CD4-positive, alpha-beta T cell treated with Interleukin-6 at 100 ng/mL for 8 hours (primary cell): ENCODE results near the gene NRCAM.
A peak's percentile ranks its signal among the peaks of the same experiment; 100 is the strongest.
"Not testable (repeated sequence)": the region's sequence is repeated elsewhere in the genome, so short reads cannot be mapped to it uniquely, and the experiment has no call there.

Source experiments
- DNase-seq: peaks from one replicate; pipeline ENCODE4 v3.0.0-alpha.2; 2020; ENCODE audit warnings: mixed read lengths, low spot score

NRCAM gene

DNA sequence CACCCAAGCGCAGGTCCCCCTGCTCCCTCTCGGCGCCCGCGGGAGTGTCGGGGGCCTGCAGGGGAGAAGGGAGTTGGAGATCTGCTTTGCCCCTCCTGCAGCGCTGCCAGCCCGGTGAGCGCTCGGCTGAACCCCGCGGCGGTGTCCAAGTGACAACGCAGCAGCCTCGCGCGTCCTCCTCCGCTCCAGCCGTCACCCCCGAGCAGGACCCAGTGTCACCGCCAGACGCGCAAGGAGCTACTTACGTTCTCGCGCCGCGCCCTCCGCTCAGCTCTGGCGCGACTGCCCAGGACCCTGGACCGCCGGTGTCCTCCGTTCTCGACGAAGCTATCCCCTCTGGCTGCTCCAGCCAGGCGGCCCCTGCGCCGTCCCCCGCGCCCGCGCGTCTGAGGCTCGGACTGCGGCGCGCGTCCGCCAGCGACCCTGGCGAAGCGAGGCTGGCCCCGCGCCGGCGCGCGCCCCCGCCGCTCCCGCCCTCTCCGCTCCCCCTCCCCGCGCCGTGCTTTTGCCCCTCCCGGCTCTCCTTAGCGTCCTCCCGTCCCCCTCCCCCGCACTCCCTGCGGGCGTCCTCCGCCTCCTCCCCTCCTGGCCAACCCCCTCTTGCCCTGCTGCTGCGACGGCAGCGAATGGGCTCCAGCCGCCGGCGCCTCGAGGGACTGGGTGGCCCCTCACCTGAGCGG, at the start of gene NRCAM:
Gene NRCAM, minus strand, starts transcription at position 439 of the 680 bp plus-strand sequence. CDS start 216,372 bp downstream, outside the sequence.
- DNase-seq: no peak

DNA sequence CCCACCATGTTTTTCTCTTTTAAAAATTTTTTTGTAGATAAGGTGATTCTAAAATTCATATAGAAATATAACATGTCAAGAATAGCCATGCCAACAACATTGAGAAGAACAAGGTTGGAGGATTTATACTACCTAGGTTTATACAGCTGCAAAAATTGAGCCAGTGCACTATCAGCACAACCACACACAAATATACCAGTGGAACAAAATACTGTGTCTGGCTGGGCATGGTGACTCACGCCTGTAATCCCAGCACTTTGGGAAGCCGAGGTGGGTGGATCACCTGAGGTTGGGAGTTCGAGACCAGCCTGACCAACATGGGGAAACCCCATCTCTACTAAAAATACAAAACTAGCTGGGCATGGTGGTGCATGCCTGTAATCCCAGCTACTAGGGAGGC, 48.3 kb upstream of the NRCAM start:
- DNase-seq: not testable (repeated sequence)

DNA sequence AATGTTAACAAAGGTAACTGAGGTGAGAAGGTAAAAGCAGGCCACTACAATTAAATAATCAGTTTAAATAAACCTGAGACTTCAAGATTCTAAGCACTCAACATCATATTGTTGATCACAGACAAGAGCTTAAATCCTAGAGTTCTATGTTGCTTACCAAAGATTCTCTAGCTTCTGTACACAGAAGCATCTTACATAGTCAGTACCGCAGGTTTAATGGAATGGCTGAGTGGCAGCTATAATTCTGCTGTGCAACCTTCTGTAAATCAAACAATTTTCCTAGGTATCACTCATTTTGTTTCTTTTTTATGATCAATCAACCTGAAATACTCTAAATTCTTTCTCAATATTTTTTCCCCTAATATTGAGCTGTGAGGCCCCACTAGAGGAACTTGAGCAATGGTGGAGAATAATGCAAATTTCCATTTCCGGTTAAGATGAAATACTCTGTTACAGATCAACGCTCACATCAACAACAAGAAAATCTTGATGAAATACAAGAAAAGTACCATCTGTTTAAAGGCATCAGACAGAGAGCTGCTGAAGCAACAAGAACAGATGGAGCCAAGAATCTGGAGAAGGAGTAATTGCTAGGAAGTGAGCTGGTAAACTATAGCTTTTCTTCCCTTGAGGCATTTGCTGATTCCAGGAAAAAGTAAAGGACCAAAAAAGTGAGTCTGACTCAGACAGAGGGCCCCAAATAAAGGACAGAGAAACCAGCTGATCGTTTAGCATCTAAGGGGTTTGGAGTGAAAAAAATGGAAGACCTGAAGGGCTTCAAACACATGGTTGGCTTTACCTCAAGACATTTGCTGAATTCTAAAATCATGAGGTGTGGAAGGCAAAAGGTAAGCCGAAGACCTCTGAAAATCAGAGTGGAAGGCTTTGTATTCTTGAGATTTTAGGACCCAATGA, 47.1 kb upstream of the NRCAM start:
- DNase-seq: no peak

DNA sequence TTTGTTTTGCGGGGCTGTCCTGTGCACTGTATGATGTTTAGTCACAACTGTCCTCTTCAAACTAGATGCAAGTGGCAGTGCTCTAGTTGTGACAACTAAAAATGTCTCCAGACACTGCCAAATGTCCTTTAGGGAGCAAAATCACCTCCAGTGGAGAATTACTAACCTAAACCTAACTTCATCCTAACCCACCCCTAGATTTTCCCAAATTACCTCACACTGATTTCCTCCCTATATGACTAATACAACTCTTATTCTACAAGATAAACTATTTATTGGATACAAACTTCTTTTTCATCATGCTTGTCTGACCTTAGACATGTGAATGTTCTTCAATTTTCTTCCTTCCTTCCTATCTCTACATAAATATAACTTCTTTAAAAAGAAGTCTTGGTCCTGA, 43.3 kb upstream of the NRCAM start:
- no peak for DNase-seq

DNA sequence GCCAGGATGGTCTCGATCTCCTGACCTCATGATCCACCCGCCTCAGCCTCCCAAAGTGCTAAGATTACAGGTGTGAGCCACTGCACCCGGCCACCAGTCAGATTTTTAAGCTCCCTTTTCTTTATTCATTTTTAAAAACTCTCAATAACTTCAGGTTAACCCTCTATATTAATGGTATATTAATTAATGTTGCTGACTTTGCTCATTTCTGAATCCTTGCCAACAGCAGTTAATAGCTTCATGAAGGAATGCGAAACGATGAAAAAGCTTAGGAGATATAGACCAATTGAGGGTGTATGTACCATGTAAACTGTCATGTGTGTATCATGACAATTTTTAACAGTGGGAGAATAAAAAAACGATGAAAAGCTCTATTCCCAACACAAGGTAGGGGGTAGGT, 42.2 kb upstream of the NRCAM start:
- no peak for DNase-seq

DNA sequence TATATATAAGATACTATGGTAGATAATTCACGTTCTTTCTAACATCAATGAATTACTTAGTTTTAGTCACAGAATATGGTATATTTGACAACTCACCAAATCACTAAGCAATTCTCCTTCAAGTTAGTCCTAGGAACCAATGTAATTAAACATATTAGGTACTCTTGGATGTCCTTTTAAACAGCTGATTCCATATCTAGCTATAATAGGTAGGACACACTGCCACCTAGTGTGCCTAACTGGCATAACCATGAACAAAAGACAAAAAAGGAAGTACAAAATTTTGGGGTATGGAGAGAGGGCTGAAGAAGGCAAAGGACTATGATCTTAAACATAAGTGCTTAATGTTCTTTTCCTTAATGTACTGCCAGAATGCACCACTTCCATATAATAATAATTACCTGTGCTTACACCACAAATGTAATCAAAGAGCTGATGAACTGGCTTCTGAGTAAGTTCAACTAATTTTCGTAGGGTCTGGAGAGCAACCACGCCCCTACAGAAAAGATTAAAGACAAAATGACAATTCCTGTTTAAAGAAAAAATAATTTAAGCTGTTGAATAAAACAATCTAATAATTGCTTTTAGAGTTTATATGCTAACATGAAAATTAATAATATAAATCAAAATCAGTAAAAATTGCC, 41.0 kb upstream of the NRCAM start:
- peak; percentile 38 for DNase-seq

DNA sequence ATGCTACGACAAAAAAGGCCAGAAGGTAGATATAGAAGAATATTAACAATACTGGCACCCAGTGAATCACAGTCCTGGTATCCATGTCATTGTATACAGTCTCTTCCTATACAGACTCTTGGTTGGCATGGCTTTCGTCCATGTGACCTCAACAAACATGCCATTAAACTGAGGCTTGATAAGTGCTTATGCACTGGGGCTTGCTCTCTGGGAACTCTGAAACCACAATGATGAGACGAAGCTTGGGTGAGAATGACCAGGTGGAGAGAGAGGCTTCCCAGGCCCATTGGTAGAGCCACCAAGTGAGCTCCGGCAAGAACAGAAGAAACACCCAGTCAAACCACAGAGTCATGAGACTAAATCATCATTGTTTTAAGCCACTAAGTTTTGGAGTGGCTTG, 36.5 kb upstream of the NRCAM start:
- no peak for DNase-seq

DNA sequence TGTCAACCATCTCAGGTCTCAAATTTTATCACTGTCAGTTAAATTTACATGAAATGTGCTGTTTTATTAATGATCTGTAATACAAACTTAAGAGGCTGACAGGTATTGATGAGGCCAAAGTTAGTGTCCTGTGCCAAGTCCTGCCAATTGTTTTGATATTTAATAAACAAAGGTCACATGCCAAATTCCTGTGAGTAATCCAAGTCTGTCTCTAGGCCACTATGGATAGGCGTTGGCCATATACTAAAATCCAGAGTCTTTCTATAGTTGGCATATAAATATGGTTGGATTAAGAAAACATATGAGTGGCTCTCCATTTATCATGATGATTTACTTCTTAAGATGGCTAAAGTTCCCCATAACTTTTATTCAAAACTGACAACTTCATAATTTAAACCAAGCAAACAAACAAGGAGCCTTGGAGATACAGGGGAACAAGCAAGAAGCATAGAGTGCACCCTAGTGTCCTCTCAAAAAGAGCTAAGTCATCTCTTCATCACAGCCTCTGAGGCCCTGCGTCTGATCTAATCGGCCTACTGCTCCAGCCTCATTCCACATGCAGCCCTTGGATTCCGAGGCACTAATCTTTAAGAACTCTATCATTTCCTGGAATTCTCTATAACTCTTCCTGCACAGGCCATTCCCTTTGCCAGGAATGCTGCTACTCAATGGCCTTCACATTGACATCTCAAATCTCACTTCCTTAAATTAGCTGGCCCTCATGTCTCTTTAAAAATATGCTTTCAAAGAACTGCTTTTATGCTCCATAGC, 32.7 kb upstream of the NRCAM start:
- no peak for DNase-seq

DNA sequence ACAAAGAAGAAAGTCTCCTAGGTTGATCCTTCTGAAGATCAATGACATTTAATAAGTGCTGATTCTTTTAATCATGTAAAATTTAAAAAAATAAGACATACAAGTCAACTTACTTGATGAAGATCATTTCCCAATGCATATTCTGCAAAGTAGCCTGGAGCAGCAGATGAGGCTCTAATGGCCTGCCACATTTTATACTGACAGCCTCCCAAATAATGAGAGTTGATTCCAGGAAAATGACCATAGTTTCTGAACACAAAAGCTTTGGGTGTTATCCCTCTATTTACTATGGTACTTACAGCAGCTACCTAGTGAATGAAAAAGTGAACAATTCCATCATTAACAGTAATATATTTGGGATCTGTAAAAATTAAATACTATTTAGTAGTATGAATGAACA, 31.4 kb upstream of the NRCAM start:
- DNase-seq: no peak

DNA sequence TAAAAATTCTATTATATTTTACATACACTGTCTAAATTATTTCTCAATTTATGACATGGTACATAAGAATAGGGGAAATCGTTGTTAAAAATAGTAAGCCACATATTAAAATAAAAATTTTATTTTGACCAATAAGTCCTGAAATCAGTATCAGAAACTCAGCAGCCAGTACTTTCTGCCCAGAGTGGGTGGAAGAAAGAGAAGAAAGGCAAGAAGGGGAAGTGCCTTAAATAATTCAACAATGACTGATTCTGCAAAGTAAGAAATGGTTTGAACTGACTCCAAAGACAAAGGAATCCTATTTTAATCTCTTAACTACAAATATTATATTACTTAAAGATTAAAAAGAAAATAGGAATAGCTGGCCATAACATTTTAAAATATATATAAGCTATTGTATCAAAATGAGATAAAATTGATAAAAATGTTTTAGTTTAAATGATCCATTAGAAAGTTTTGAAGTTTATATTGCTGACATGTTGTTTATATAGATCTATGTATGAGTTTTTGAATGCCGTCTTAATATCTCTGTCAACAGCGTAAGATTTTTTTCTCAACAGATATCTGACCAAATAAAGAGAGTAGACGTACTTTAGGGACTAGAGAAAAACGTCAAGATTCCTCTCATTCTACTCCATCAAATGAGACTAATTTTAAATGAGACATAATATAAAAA, 30.2 kb upstream of the NRCAM start:
- DNase-seq: no peak

DNA sequence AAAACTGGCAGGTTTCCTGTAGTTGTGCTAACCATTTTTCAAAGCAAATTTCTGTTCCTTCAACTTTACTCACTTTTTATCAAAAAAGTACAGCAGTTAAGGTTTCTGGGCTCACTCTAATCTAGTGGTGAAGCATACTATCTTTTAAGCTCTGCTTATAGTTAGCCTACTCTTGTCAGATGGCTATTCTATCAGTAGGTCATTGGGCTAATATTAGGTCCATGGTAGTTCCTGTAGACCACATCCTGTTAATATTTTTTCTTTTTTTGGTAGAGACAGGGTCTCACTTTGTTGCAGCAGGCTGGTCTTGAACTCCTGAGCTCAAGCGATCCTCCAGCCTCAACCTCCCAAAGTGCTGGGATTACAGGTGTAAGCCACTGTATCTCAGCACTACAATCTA, 27.9 kb upstream of the NRCAM start:
- no peak for DNase-seq

DNA sequence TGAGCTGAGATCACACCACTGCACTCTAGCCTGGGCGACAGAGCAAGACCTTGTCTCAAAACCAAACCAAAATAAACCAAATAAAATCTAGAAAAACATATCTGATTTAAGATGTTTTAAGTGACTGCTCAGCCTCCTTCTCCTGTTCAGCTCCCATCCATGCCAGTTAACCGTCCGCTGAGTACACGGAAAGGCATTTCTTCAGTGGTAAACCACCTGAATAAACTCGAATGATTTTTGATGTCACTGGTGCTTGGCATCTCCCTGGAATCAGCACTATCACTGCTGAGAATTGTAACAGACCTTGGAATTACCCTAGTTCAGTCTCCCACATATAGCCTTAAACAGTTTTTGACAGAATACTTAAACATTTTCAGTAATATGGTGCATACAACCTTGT, 24.1 kb upstream of the NRCAM start:
- no peak for DNase-seq

DNA sequence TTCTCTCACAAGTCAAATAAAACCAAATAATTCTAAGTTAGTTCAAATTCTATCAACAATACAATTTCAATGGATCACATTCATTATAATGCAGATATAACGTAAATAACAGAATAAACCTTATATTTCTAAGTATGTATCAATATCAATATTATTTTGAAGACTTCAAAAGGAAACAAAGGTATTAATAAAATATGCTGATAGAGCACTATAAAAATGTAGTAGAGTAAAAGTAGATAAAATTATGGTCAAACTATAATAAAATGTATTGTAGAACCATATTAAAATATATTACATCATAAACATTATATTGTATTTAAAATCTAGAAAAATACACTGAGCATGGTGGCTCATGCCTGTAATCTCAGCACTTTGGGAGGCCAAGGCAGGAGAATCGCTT, 23.5 kb upstream of the NRCAM start:
- no peak for DNase-seq

DNA sequence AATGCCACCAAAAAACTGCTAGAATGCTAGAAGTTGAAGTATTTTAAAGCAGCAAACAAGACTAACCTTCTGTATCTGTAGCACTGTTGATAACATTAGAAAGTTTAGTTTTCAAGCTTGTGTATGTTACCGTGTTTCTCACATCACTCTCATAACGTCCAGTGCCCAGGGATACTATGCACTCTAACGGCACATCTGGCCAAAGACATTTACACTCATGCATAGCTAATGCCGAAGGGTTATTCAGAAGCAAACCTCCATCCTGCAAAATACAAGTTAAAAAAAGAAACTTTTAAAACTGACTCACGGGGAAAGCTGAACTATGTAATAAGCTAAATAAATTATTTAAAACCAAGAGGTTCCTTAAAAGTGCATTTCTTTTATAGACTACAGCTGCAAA, 22.9 kb upstream of the NRCAM start:
- no peak for DNase-seq

DNA sequence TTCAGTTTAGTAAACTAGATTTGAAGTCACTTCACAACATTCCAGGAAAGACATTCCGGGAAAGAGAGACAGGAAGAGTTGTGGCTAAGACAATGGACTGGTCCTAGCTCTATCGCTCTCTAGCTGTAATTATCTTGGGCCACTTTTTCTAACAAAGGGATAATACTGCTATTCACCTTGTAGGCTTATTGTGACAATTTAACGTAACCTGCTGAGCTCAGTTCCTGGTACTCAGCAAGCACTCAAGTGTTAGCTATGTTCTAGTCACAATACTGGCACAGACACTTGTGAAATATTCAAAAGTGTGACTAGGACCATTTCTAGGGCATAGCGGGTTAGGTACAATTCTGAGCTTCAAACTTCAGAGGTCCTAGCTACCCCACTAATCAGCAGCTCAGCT, 12.0 kb upstream of the NRCAM start:
- DNase-seq: no peak

DNA sequence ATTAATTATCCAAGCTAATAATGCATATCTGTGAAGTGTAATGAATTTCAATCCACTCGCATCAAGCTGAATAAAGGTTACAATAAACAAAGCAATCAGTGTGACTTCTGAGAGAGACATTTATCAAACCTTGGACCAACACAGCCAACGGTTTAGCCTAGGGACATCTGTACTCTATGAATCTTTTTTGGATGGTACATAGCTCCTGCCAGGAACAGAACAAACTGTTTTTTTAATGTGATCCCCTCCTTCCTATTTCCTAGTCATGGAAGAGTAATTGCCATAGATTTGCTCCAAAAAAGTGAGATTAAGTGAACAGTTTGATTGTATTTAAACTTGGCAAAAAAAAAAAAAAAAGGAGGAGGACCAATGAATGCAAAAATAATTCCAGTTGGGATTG, 11.2 kb upstream of the NRCAM start:
- DNase-seq: no peak

DNA sequence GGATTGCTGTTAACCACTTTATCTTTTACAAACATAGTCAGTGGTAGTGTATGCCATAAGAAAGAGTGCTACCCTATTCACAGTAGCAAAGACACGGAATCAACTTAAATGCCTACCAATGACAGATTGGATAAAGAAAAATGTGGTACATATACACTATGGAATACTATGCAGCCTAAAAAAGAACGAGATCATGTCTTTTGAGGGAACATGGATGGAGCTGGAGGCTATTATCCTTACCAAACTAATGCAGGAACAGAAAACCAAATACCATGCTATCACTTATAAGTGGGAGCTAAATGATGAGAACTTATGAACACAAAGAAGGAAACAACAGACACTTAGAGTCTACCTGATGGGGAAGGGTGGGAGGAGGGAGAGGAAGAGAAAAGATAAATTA, 10.1 kb upstream of the NRCAM start:
- DNase-seq: not testable (repeated sequence)

DNA sequence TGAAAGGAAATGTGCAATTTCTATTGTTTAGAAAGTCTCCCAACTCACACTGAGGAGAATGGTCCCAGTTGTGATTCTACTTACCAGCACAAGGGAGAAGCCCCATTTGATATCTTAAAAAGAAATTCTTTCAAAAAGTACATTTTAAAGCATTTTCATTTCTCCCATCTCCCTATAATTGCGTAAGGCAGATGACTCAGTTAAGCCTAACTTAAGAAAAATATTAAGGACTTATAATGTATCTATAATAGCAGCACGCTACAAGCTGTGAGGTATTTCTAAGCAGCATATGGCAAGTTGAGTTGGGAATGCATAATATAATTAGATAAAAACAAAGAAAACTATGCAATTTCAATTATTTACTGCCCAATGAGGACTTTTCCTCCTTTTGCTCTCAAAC, 8.5 kb upstream of the NRCAM start:
- DNase-seq: no peak

DNA sequence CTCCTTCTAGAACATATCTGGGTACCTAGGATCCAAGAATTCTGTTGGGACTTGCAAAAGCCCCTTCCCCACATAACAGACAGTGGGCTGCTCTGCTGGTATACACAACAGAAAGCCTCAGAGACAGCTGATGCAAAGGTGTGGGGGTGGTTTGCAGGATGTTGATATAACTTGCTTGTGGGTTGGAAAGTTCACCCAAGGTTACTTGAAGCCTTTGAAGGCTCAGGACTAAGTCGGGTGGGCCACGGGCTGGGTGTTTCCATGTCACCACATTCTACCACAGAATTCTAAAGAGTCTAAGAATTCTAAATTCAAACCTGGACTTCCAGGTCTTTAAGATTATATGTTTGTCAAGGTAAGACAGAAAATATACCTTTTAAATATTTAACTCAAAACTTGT, 7.4 kb upstream of the NRCAM start:
- DNase-seq: peak; percentile 17

DNA sequence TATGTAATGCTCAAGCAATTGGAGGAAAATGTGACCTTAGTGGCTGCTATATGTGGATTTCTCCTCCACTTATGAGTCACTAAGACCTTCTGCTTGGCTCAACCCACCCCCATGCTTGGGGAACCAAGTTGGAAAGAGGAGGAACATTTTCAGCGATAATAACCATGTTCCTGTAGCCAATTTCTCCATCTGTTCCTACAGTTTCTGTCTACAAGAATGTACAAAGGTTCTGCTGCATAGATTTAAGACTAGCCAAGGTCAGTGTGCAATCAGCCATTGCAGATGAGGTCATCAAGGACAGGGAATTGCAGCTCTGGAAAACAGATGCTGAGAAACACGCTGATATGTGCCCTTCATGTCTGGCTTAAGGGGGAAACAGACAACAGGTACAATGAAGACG, 5.6 kb upstream of the NRCAM start:
- DNase-seq: no peak

DNA sequence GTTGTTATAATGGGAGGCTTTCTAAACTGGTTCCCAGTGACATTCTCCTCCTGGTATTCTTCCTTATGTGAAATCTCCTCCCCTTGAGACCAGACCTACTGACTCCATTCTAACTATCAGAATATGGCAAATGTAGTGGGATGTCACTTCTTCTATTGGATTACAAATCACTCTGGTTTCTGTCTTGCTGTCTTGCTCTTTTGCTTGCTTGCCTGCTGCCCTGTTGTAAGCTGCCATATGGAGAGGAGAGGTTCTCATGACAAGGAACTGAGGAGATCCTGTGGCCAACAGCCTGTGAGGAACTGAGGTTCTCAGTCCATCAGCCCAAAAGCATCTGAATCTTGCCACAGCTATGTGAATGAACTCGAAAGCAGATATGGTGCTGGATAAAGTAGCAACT, 4.7 kb upstream of the NRCAM start:
- DNase-seq: no peak
